GM23338 (cell line): Measurements from ENCODE around the gene TSHZ2.

Source experiments
- NANOG ChIP-seq: IDR thresholded peaks from 2 replicates; pipeline ENCODE4 v1.6.1; 2016; ENCODE audit warnings: antibody characterized with exemption, borderline replicate concordance
- POLR2AphosphoS5 ChIP-seq: IDR thresholded peaks from 2 replicates; pipeline ENCODE4 v1.6.1; 2016; ENCODE audit warnings: antibody characterized with exemption, low read depth
- TF ChIP-seq, protein P1 (sequence below), 2 experiments: fragments of 200-600 bp in 1 of 2; sonication (generic) in 1 of 2; conservative IDR thresholded peaks; 2 replicates each; pipeline versions ENCODE4 v1.5.1 to v1.6.1; 2016 to 2017; ENCODE audit warnings: antibody characterized with exemption in 2 of 2, low read depth in 2 of 2, mild to moderate bottlenecking in 2 of 2, moderate library complexity in 1 of 2

DNA sequence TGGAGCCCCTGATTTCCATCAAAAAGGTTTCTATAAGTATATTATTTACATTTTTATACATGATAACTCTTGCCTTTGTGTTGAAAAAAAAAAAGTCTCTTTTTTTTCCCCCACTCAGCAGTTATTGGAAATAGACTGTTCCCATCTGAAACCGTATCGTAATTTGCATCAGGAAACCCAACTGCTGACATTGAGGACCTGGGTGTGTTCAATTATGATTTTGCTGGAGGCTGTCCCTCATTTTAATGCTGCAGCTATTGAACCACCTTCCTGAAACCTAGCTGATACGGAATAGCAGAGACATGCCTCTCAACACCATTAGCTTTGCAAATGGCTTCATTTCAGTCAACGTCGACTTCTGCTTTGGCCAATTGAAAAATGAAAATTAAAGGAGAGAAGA is 522.6 kb downstream of the TSHZ2 start:
- TF ChIP-seq, protein P1, sequence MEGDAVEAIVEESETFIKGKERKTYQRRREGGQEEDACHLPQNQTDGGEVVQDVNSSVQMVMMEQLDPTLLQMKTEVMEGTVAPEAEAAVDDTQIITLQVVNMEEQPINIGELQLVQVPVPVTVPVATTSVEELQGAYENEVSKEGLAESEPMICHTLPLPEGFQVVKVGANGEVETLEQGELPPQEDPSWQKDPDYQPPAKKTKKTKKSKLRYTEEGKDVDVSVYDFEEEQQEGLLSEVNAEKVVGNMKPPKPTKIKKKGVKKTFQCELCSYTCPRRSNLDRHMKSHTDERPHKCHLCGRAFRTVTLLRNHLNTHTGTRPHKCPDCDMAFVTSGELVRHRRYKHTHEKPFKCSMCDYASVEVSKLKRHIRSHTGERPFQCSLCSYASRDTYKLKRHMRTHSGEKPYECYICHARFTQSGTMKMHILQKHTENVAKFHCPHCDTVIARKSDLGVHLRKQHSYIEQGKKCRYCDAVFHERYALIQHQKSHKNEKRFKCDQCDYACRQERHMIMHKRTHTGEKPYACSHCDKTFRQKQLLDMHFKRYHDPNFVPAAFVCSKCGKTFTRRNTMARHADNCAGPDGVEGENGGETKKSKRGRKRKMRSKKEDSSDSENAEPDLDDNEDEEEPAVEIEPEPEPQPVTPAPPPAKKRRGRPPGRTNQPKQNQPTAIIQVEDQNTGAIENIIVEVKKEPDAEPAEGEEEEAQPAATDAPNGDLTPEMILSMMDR (conservative IDR thresholded peaks at IDR 0.05; ENCODE audit: low read depth in 2 of 2), result no peak
- no peak for TF ChIP-seq POLR2AphosphoS5
- no peak for TF ChIP-seq NANOG
